ENCODE results near the gene FSHR.

The FSHR gene

GRCh38 chr2:49154140-49154539, at the start of gene FSHR:
TSS of gene FSHR (minus strand) at chr2:49154515. CDS start at chr2:49154417, 98 bp downstream.
- Histone ChIP-seq H3K27me3 (ENCODE audit: control insufficient read depth, insufficient read depth, low read length) (no peaks in the 10 kb centered on the region), H3K4me2 (ENCODE audit: low read length) (no peak within 1 kb of the TSS), H3K36me3 (ENCODE audit: control insufficient read depth, insufficient read depth, low read length) (no peaks in the 10 kb centered on the region), H3K9ac (peak within 1 kb of the TSS; percentile 8), H3K4me3 (ENCODE audit: low read depth, low read length) (no peak within 1 kb of the TSS), H3K27ac (peak within 1 kb of the TSS; percentile 17), H3K9me3 (ENCODE audit: control insufficient read depth, low read length) (no peaks in the 10 kb centered on the region), H3K4me1 (peaks cover 10% of the 10 kb centered on the region), H3K79me2 (no peaks in the 10 kb centered on the region), H2AFZ (peak within 1 kb of the TSS; percentile 77)
- no peak for TF ChIP-seq CTCF (IDR thresholded peaks at IDR 0.05)

- Histone ChIP-seq H3K4me2 (ENCODE audit: low read length) (no peak overlapping the region), H3K9ac (no peak overlapping the region), H3K4me3 (ENCODE audit: low read depth, low read length) (no peak overlapping the region), H2AFZ (no peak overlapping the region), H3K27ac (no peak overlapping the region), H3K36me3 (ENCODE audit: control insufficient read depth, insufficient read depth, low read length) (no peaks in the 10 kb centered on the region), H3K9me3 (ENCODE audit: control insufficient read depth, low read length) (no peaks in the 10 kb centered on the region), H3K79me2 (no peaks in the 10 kb centered on the region), H3K27me3 (ENCODE audit: control insufficient read depth, insufficient read depth, low read length) (no peaks in the 10 kb centered on the region), H3K4me1 (no peaks in the 10 kb centered on the region)
- no peak for TF ChIP-seq CTCF (IDR thresholded peaks at IDR 0.05)
Observed at GRCh38 chr2:49199266-49199665, 45.0 kb upstream of the FSHR start.

- H3K9me3 ChIP-seq (ENCODE audit: control insufficient read depth, low read length): no peaks in the 10 kb centered on the region
- H3K4me3 ChIP-seq (ENCODE audit: low read depth, low read length): no peak overlapping the region
- H3K36me3 ChIP-seq (ENCODE audit: control insufficient read depth, insufficient read depth, low read length): no peaks in the 10 kb centered on the region
- H3K27me3 ChIP-seq (ENCODE audit: control insufficient read depth, insufficient read depth, low read length): no peaks in the 10 kb centered on the region
- no peak overlapping the region for H3K27ac ChIP-seq
- no peaks in the 10 kb centered on the region for H3K79me2 ChIP-seq
- no peak for TF ChIP-seq CTCF (IDR thresholded peaks at IDR 0.05)
- no peak overlapping the region for H2AFZ ChIP-seq
- H3K4me2 ChIP-seq (ENCODE audit: low read length): no peak overlapping the region
- no peaks in the 10 kb centered on the region for H3K4me1 ChIP-seq
- H3K9ac ChIP-seq: no peak overlapping the region
Observed at GRCh38 chr2:49194701-49195100, 40.4 kb upstream of the FSHR start.

GRCh38 chr2:49192036-49192435, 37.7 kb upstream of the FSHR start:
- H2AFZ ChIP-seq: no peak overlapping the region
- H3K27ac ChIP-seq: no peak overlapping the region
- no peaks in the 10 kb centered on the region for H3K36me3 ChIP-seq (ENCODE audit: control insufficient read depth, insufficient read depth, low read length)
- H3K27me3 ChIP-seq (ENCODE audit: control insufficient read depth, insufficient read depth, low read length): no peaks in the 10 kb centered on the region
- H3K4me1 ChIP-seq: no peaks in the 10 kb centered on the region
- no peak overlapping the region for H3K4me3 ChIP-seq (ENCODE audit: low read depth, low read length)
- H3K9ac ChIP-seq: no peak overlapping the region
- no peak overlapping the region for H3K4me2 ChIP-seq (ENCODE audit: low read length)
- H3K79me2 ChIP-seq: no peaks in the 10 kb centered on the region
- H3K9me3 ChIP-seq (ENCODE audit: control insufficient read depth, low read length): no peaks in the 10 kb centered on the region
- no peak for TF ChIP-seq CTCF (IDR thresholded peaks at IDR 0.05)

- Histone ChIP-seq H3K36me3 (ENCODE audit: control insufficient read depth, insufficient read depth, low read length) (no peaks in the 10 kb centered on the region), H3K4me2 (ENCODE audit: low read length) (no peak overlapping the region), H2AFZ (no peak overlapping the region), H3K9ac (no peak overlapping the region), H3K27ac (no peak overlapping the region), H3K9me3 (ENCODE audit: control insufficient read depth, low read length) (no peaks in the 10 kb centered on the region), H3K79me2 (no peaks in the 10 kb centered on the region), H3K4me3 (ENCODE audit: low read depth, low read length) (no peak overlapping the region), H3K4me1 (no peaks in the 10 kb centered on the region), H3K27me3 (ENCODE audit: control insufficient read depth, insufficient read depth, low read length) (no peaks in the 10 kb centered on the region)
- no peak for TF ChIP-seq CTCF (IDR thresholded peaks at IDR 0.05)
Observed at GRCh38 chr2:49189512-49190225, 35.4 kb upstream of the FSHR start.
